Endodermal cell (in vitro differentiated cells): ENCODE results near the gene TMEM259. TPM values are rescaled to one million over a fixed set of nuclear protein-coding genes. Genes with fewer than 3 reads are reported as not detected.

Experiments used
- DNase-seq: peaks from one replicate; pipeline ENCODE4 v3.0.0-alpha.2; 2017
- H3K27ac ChIP-seq: 2 replicates; pipeline ENCODE4 v1.5.1; 2013; ENCODE audit warnings: mild to moderate bottlenecking, low read depth, low read length, moderate library complexity
- H3K27me3 ChIP-seq: 2 replicates; pipeline ENCODE4 v1.6.1; 2013; ENCODE audit warnings: mild to moderate bottlenecking, low read length, moderate library complexity; ENCODE audit not compliant: insufficient read depth, control insufficient read depth, poor library complexity, severe bottlenecking
- H3K36me3 ChIP-seq: 2 replicates; pipeline ENCODE4 v1.7.0; 2013; ENCODE audit warnings: mild to moderate bottlenecking, low read length, moderate library complexity; ENCODE audit not compliant: control insufficient read depth, insufficient read depth
- H3K4me1 ChIP-seq: one replicate; pipeline ENCODE4 v1.7.0; 2013; ENCODE audit warnings: low read length; ENCODE audit not compliant: control insufficient read depth, insufficient read depth
- H3K4me3 ChIP-seq: 2 replicates; pipeline ENCODE4 v1.5.1; 2013; ENCODE audit warnings: mild to moderate bottlenecking, low read length, moderate library complexity
- H3K9ac ChIP-seq: 2 replicates; pipeline ENCODE4 v1.6.1; 2013; ENCODE audit warnings: mild to moderate bottlenecking, low read length, moderate library complexity; ENCODE audit not compliant: poor library complexity, severe bottlenecking; ENCODE audit errors: extremely low read depth
- H3K9me3 ChIP-seq: 2 replicates; pipeline ENCODE4 v1.6.1; 2013; ENCODE audit warnings: mild to moderate bottlenecking, low read length, moderate library complexity; ENCODE audit not compliant: control insufficient read depth
- H3K27ac Mint-ChIP-seq: 2 replicates; pipeline ENCODE4 v1.8.0; 2020; ENCODE audit warnings: mixed read lengths
- H3K27me3 Mint-ChIP-seq: 2 replicates; pipeline ENCODE4 v1.8.0; 2021; ENCODE audit warnings: mild to moderate bottlenecking, mixed read lengths; ENCODE audit not compliant: insufficient read depth
- H3K36me3 Mint-ChIP-seq: 2 replicates; pipeline ENCODE4 v1.8.0; 2020; ENCODE audit warnings: low read depth, mixed read lengths
- H3K4me1 Mint-ChIP-seq: 2 replicates; pipeline ENCODE4 v1.8.0; 2020; ENCODE audit warnings: mixed read lengths
- H3K4me3 Mint-ChIP-seq: 2 replicates; pipeline ENCODE4 v1.8.0; 2020; ENCODE audit warnings: mild to moderate bottlenecking, moderate library complexity, mixed read lengths
- H3K9me3 Mint-ChIP-seq: 2 replicates; pipeline ENCODE4 v1.8.0; 2020; ENCODE audit warnings: mild to moderate bottlenecking, mixed read lengths
- CTCF ChIP-seq: fragments of 200-600 bp; sonication (generic); conservative IDR thresholded peaks from 2 replicates; pipeline ENCODE4 v1.5.0; 2021; ENCODE audit warnings: antibody characterized with exemption, mild to moderate bottlenecking
- WGBS, 2 experiments: methylation state at CpG; one replicate each; pipeline versions ENCODE4 v1.1.5 to v1.1.7; 2013; ENCODE audit warnings: missing lambda C conversion rate in 2 of 2, mixed read lengths in 1 of 2; ENCODE audit not compliant: insufficient coverage in 1 of 2, insufficient read length in 1 of 2; 5-methylcytosine and 5-hydroxymethylcytosine counted together
- total RNA-seq, 2 donors: library from RNA; stranded (reverse); fragmentation: NEBNext Ultra II Directional in 1 of 2; extraction: Animal tissue kit (Norgen Biotek cat#: 25700) in 1 of 2; gene quantifications; 2 replicates in 1 of 2; 3 replicates in 1 of 2; pipeline ENCODE4 v1.2.1, GENCODE V29; 2021

The TMEM259 gene
- total RNA-seq, 2 donors from 2014 or later, result 157 to 176 TPM

GRCh38 chr19:977058-977464 is 43.9 kb downstream of the TMEM259 start:
- H3K27me3 Mint-ChIP-seq, result no peaks in the 10 kb centered on the region
- Histone ChIP-seq H3K36me3 (peaks cover 5% of the 10 kb centered on the region), H3K9me3 (no peaks in the 10 kb centered on the region), H3K27me3 (no peaks in the 10 kb centered on the region), H3K4me1 (peaks cover 7% of the 10 kb centered on the region), H3K4me3 (no peak overlapping the region), H3K9ac (no peak overlapping the region), H3K27ac (no peak overlapping the region)
- WGBS, 2 experiments, result 94 to 95% methylated on average over 12 to 24 of the region's 24 CpGs
- no peak for DNase-seq
- H3K36me3 Mint-ChIP-seq, result peaks cover 8% of the 10 kb centered on the region
- H3K9me3 Mint-ChIP-seq, result no peaks in the 10 kb centered on the region
- no peak overlapping the region for H3K4me3 Mint-ChIP-seq
- H3K27ac Mint-ChIP-seq, result no peak overlapping the region
- no peak for TF ChIP-seq CTCF
- peaks cover 6% of the 10 kb centered on the region for H3K4me1 Mint-ChIP-seq

- H3K27ac Mint-ChIP-seq, result no peak overlapping the region
- 91 to 100% methylated on average over 6 to 10 of the region's 10 CpGs for WGBS, 2 experiments
- peaks cover 11% of the 10 kb centered on the region for H3K36me3 Mint-ChIP-seq
- H3K9me3 ChIP-seq, result no peaks in the 10 kb centered on the region
- H3K4me1 ChIP-seq, result peaks cover 7% of the 10 kb centered on the region
- DNase-seq, result no peak
- no peak overlapping the region for H3K9ac ChIP-seq
- peaks cover 6% of the 10 kb centered on the region for H3K4me1 Mint-ChIP-seq
- no peak overlapping the region for H3K27ac ChIP-seq
- no peaks in the 10 kb centered on the region for H3K27me3 Mint-ChIP-seq
- H3K9me3 Mint-ChIP-seq, result no peaks in the 10 kb centered on the region
- no peak overlapping the region for H3K4me3 ChIP-seq
- peaks cover 7% of the 10 kb centered on the region for H3K36me3 ChIP-seq
- H3K4me3 Mint-ChIP-seq, result no peak overlapping the region
- H3K27me3 ChIP-seq, result no peaks in the 10 kb centered on the region
- TF ChIP-seq CTCF, result no peak
These were observed 44.4 kb downstream of the TMEM259 start for GRCh38 chr19:976476-976875.

- H3K36me3 ChIP-seq, result peaks cover 23% of the 10 kb centered on the region
- H3K27ac ChIP-seq, result no peak overlapping the region
- peaks cover 24% of the 10 kb centered on the region for H3K36me3 Mint-ChIP-seq
- H3K4me1 ChIP-seq, result no peaks in the 10 kb centered on the region
- H3K9ac ChIP-seq, result no peak overlapping the region
- no peak overlapping the region for H3K4me3 Mint-ChIP-seq
- H3K27ac Mint-ChIP-seq, result no peak overlapping the region
- DNase-seq, result no peak
- H3K9me3 ChIP-seq, result peaks cover 9% of the 10 kb centered on the region
- no peaks in the 10 kb centered on the region for H3K27me3 Mint-ChIP-seq
- WGBS, 2 experiments, result 81 to 91% methylated on average over 14 to 37 of the region's 37 CpGs
- no peaks in the 10 kb centered on the region for H3K27me3 ChIP-seq
- H3K9me3 Mint-ChIP-seq, result peaks cover 7% of the 10 kb centered on the region
- no peak for TF ChIP-seq CTCF
- no peaks in the 10 kb centered on the region for H3K4me1 Mint-ChIP-seq
- H3K4me3 ChIP-seq, result no peak overlapping the region
These were observed 46.2 kb downstream of the TMEM259 start for GRCh38 chr19:974564-975257.
